GM23338 (cell line): ENCODE results near the gene PIK3C2B. TPM values are rescaled to one million over a fixed set of nuclear protein-coding genes. Genes with fewer than 3 reads are reported as not detected.

Experiments used
- ATAC-seq: fragments of 200-7000 bp; cut with Tn5 transposase; 3 replicates; pipeline ENCODE4 v1.9.1; 2020
- DNase-seq: peaks from one replicate; pipeline ENCODE4 v3.0.0-alpha.2; 2015; ENCODE audit warnings: low spot score
- H2AFZ ChIP-seq: fragments of 200-600 bp; sonication (generic); 2 replicates; pipeline ENCODE4 v1.8.0; 2016; ENCODE audit warnings: antibody characterized with exemption, mild to moderate bottlenecking, moderate library complexity
- H3F3A ChIP-seq: fragments of 200-600 bp; sonication (generic); replicated peaks from 2 replicates; pipeline ENCODE4 v1.8.0; 2017; ENCODE audit warnings: antibody characterized with exemption, mixed run types, low read depth
- H3K27ac ChIP-seq: fragments of 200-600 bp; sonication (generic); 2 replicates; pipeline ENCODE4 v1.6.1; 2016; ENCODE audit warnings: low read depth
- H3K27me3 ChIP-seq: fragments of 200-600 bp; sonication (generic); 2 replicates; pipeline ENCODE4 v1.8.0; 2016; ENCODE audit warnings: mild to moderate bottlenecking, mixed run types, moderate library complexity; ENCODE audit not compliant: insufficient read depth
- H3K36me3 ChIP-seq: fragments of 200-600 bp; sonication (generic); 2 replicates; pipeline ENCODE4 v1.8.0; 2016; ENCODE audit warnings: mild to moderate bottlenecking; ENCODE audit not compliant: insufficient read depth
- H3K4me1 ChIP-seq: fragments of 200-600 bp; sonication (generic); 2 replicates; pipeline ENCODE4 v1.8.0; 2016; ENCODE audit warnings: mild to moderate bottlenecking, moderate library complexity; ENCODE audit not compliant: insufficient read depth
- H3K4me2 ChIP-seq: fragments of 200-600 bp; sonication (generic); 2 replicates; pipeline ENCODE4 v1.7.1; 2017; ENCODE audit warnings: mixed run types
- H3K4me3 ChIP-seq: fragments of 200-600 bp; sonication (generic); 2 replicates; pipeline ENCODE4 v1.6.1; 2016; ENCODE audit warnings: mixed run types
- H3K79me2 ChIP-seq: fragments of 200-600 bp; sonication (generic); replicated peaks from 2 replicates; pipeline ENCODE4 v1.8.0; 2017; ENCODE audit warnings: mild to moderate bottlenecking; ENCODE audit not compliant: insufficient read depth
- H3K9me2 ChIP-seq: fragments of 200-600 bp; sonication (generic); 2 replicates; pipeline ENCODE4 v1.8.0; 2017; ENCODE audit not compliant: insufficient read depth
- H4K20me1 ChIP-seq: fragments of 200-600 bp; sonication (generic); replicated peaks from 2 replicates; pipeline ENCODE4 v1.8.0; 2017; ENCODE audit warnings: mild to moderate bottlenecking; ENCODE audit not compliant: insufficient read depth
- H3K27ac Mint-ChIP-seq: 2 replicates; pipeline ENCODE4 v1.8.0; 2020; ENCODE audit warnings: inconsistent platforms, mild to moderate bottlenecking, moderate library complexity, mixed read lengths
- H3K27me3 Mint-ChIP-seq: 3 replicates; pipeline ENCODE4 v1.8.0; 2022; ENCODE audit warnings: low read depth, mild to moderate bottlenecking, moderate library complexity, mixed read lengths, inconsistent platforms; ENCODE audit not compliant: insufficient read depth, poor library complexity
- H3K36me3 Mint-ChIP-seq: 3 replicates; pipeline ENCODE4 v1.8.0; 2021; ENCODE audit warnings: low read depth, mild to moderate bottlenecking, inconsistent platforms, moderate library complexity, mixed read lengths
- H3K4me1 Mint-ChIP-seq: 3 replicates; pipeline ENCODE4 v1.8.0; 2020; ENCODE audit warnings: mild to moderate bottlenecking, inconsistent platforms, mixed read lengths
- H3K4me3 Mint-ChIP-seq: 3 replicates; pipeline ENCODE4 v1.8.0; 2021; ENCODE audit warnings: moderate library complexity, mild to moderate bottlenecking, inconsistent platforms, mixed read lengths
- H3K9me3 Mint-ChIP-seq: 3 replicates; pipeline ENCODE4 v1.8.0; 2020; ENCODE audit warnings: moderate library complexity, mild to moderate bottlenecking, inconsistent platforms, mixed read lengths
- POLR2AphosphoS5 ChIP-seq: IDR thresholded peaks from 2 replicates; pipeline ENCODE4 v1.6.1; 2016; ENCODE audit warnings: antibody characterized with exemption, low read depth
- ZNF331 ChIP-seq: fragments of 250-450 bp; sonication (Bioruptor Pico); IDR thresholded peaks from 2 replicates; pipeline ENCODE4 v1.5.0; 2020; ENCODE audit warnings: low read depth, mild to moderate bottlenecking, moderate library complexity
- polyA plus RNA-seq: library from polyadenylated mRNA; unstranded; fragments of >200 nt; fragmentation: Nextera tagmentation; extraction: Ambion mirVana; gene quantifications from 2 replicates; pipeline ENCODE4 v1.2.1, GENCODE V29; 2016
- total RNA-seq: library from RNA; depleted of rRNA; stranded (reverse); fragments of >200 nt; shearing (Covaris generic); gene quantifications from 2 replicates; pipeline ENCODE4 v1.2.3, GENCODE V29; 2014
- TF ChIP-seq, protein P1 (sequence below): IDR thresholded peaks from 2 replicates; pipeline ENCODE4 v1.6.1; 2016; ENCODE audit warnings: antibody characterized with exemption
- TF ChIP-seq, protein P2 (sequence below): IDR thresholded peaks from one replicate; pipeline ENCODE4 v1.6.1; 2018; ENCODE audit warnings: antibody characterized with exemption; ENCODE audit not compliant: unreplicated experiment
- TF ChIP-seq, protein P3 (sequence below): fragments of 250-450 bp; sonication (Bioruptor Pico); IDR thresholded peaks from 2 replicates; pipeline ENCODE4 v1.5.0; 2020; ENCODE audit warnings: mild to moderate bottlenecking, moderate library complexity
- TF ChIP-seq, protein P4 (sequence below), 2 experiments: fragments of 200-600 bp in 1 of 2; sonication (generic) in 1 of 2; conservative IDR thresholded peaks; 2 replicates each; pipeline versions ENCODE4 v1.5.1 to v1.6.1; 2016 to 2017; ENCODE audit warnings: antibody characterized with exemption in 2 of 2, low read depth in 2 of 2, mild to moderate bottlenecking in 2 of 2, moderate library complexity in 1 of 2

Gene PIK3C2B
- total and polyA plus RNA-seq, 2 experiments from 2014 or later, result 4.8 to 19.0 TPM

DNA sequence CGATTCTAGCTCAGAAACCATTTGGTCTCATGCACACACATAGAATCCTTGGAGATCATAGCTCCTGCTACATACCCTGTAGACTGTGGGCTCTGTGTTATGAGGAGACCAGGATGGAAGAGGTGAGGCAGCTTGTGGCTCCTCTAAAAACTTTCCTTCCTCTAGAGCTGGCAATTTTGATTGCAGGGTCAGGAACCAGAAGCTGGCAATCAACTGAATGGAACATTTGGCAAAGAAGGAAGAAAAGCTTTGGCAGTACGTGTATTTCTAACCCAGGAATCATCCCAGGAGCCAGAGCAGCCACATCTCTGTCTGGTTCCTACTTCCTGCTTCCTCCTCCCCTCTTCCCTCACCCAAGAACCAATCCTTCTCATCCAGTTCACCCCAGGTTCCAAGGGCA, 15.7 kb downstream of the PIK3C2B start:
- H3K27me3 ChIP-seq, result no peaks in the 10 kb centered on the region
- TF ChIP-seq, protein P1, sequence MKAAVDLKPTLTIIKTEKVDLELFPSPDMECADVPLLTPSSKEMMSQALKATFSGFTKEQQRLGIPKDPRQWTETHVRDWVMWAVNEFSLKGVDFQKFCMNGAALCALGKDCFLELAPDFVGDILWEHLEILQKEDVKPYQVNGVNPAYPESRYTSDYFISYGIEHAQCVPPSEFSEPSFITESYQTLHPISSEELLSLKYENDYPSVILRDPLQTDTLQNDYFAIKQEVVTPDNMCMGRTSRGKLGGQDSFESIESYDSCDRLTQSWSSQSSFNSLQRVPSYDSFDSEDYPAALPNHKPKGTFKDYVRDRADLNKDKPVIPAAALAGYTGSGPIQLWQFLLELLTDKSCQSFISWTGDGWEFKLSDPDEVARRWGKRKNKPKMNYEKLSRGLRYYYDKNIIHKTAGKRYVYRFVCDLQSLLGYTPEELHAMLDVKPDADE, result no peak
- TF ChIP-seq, protein P2, sequence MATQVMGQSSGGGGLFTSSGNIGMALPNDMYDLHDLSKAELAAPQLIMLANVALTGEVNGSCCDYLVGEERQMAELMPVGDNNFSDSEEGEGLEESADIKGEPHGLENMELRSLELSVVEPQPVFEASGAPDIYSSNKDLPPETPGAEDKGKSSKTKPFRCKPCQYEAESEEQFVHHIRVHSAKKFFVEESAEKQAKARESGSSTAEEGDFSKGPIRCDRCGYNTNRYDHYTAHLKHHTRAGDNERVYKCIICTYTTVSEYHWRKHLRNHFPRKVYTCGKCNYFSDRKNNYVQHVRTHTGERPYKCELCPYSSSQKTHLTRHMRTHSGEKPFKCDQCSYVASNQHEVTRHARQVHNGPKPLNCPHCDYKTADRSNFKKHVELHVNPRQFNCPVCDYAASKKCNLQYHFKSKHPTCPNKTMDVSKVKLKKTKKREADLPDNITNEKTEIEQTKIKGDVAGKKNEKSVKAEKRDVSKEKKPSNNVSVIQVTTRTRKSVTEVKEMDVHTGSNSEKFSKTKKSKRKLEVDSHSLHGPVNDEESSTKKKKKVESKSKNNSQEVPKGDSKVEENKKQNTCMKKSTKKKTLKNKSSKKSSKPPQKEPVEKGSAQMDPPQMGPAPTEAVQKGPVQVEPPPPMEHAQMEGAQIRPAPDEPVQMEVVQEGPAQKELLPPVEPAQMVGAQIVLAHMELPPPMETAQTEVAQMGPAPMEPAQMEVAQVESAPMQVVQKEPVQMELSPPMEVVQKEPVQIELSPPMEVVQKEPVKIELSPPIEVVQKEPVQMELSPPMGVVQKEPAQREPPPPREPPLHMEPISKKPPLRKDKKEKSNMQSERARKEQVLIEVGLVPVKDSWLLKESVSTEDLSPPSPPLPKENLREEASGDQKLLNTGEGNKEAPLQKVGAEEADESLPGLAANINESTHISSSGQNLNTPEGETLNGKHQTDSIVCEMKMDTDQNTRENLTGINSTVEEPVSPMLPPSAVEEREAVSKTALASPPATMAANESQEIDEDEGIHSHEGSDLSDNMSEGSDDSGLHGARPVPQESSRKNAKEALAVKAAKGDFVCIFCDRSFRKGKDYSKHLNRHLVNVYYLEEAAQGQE, result no peak
- TF ChIP-seq POLR2AphosphoS5 (no peak), ZNF331 (CRISPR knock-in tag) (no peak)
- TF ChIP-seq, protein P3, sequence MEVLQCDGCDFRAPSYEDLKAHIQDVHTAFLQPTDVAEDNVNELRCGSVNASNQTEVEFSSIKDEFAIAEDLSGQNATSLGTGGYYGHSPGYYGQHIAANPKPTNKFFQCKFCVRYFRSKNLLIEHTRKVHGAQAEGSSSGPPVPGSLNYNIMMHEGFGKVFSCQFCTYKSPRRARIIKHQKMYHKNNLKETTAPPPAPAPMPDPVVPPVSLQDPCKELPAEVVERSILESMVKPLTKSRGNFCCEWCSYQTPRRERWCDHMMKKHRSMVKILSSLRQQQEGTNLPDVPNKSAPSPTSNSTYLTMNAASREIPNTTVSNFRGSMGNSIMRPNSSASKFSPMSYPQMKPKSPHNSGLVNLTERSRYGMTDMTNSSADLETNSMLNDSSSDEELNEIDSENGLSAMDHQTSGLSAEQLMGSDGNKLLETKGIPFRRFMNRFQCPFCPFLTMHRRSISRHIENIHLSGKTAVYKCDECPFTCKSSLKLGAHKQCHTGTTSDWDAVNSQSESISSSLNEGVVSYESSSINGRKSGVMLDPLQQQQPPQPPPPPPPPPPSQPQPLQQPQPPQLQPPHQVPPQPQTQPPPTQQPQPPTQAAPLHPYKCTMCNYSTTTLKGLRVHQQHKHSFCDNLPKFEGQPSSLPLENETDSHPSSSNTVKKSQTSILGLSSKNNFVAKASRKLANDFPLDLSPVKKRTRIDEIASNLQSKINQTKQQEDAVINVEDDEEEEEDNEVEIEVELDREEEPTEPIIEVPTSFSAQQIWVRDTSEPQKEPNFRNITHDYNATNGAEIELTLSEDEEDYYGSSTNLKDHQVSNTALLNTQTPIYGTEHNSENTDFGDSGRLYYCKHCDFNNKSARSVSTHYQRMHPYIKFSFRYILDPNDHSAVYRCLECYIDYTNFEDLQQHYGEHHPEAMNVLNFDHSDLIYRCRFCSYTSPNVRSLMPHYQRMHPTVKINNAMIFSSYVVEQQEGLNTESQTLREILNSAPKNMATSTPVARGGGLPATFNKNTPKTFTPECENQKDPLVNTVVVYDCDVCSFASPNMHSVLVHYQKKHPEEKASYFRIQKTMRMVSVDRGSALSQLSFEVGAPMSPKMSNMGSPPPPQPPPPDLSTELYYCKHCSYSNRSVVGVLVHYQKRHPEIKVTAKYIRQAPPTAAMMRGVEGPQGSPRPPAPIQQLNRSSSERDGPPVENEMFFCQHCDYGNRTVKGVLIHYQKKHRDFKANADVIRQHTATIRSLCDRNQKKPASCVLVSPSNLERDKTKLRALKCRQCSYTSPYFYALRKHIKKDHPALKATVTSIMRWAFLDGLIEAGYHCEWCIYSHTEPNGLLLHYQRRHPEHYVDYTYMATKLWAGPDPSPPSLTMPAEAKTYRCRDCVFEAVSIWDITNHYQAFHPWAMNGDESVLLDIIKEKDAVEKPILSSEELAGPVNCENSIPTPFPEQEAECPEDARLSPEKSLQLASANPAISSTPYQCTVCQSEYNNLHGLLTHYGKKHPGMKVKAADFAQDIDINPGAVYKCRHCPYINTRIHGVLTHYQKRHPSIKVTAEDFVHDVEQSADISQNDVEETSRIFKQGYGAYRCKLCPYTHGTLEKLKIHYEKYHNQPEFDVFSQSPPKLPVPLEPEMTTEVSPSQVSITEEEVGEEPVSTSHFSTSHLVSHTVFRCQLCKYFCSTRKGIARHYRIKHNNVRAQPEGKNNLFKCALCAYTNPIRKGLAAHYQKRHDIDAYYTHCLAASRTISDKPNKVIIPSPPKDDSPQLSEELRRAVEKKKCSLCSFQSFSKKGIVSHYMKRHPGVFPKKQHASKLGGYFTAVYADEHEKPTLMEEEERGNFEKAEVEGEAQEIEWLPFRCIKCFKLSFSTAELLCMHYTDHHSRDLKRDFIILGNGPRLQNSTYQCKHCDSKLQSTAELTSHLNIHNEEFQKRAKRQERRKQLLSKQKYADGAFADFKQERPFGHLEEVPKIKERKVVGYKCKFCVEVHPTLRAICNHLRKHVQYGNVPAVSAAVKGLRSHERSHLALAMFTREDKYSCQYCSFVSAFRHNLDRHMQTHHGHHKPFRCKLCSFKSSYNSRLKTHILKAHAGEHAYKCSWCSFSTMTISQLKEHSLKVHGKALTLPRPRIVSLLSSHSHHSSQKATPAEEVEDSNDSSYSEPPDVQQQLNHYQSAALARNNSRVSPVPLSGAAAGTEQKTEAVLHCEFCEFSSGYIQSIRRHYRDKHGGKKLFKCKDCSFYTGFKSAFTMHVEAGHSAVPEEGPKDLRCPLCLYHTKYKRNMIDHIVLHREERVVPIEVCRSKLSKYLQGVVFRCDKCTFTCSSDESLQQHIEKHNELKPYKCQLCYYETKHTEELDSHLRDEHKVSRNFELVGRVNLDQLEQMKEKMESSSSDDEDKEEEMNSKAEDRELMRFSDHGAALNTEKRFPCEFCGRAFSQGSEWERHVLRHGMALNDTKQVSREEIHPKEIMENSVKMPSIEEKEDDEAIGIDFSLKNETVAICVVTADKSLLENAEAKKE (CRISPR knock-in tag), result no peak
- TF ChIP-seq, protein P4, sequence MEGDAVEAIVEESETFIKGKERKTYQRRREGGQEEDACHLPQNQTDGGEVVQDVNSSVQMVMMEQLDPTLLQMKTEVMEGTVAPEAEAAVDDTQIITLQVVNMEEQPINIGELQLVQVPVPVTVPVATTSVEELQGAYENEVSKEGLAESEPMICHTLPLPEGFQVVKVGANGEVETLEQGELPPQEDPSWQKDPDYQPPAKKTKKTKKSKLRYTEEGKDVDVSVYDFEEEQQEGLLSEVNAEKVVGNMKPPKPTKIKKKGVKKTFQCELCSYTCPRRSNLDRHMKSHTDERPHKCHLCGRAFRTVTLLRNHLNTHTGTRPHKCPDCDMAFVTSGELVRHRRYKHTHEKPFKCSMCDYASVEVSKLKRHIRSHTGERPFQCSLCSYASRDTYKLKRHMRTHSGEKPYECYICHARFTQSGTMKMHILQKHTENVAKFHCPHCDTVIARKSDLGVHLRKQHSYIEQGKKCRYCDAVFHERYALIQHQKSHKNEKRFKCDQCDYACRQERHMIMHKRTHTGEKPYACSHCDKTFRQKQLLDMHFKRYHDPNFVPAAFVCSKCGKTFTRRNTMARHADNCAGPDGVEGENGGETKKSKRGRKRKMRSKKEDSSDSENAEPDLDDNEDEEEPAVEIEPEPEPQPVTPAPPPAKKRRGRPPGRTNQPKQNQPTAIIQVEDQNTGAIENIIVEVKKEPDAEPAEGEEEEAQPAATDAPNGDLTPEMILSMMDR (conservative IDR thresholded peaks at IDR 0.05; ENCODE audit: low read depth in 2 of 2), result no peak
- Mint-ChIP-seq H3K36me3 (no peaks in the 10 kb centered on the region; the same call in 2 of the 3 replicates), H3K27me3 (peaks cover 8% of the 10 kb centered on the region), H3K9me3 (no peaks in the 10 kb centered on the region), H3K4me3 (no peak overlapping the region), H3K4me1 (peaks cover 73% of the 10 kb centered on the region), H3K27ac (no peak overlapping the region)
- peaks cover 6% of the 10 kb centered on the region; the same call in 1 of the 2 replicates for H3F3A ChIP-seq
- no peak overlapping the region for H3K4me3 ChIP-seq
- peaks cover 5% of the 10 kb centered on the region; the same call in 1 of the 2 replicates for H4K20me1 ChIP-seq
- no peak for DNase-seq
- no peak for ATAC-seq
- no peaks in the 10 kb centered on the region; the same call in 1 of the 2 replicates for H3K9me2 ChIP-seq
- H3K79me2 ChIP-seq, result peaks cover 14% of the 10 kb centered on the region; the same call in 1 of the 2 replicates
- H3K4me1 ChIP-seq, result peaks cover 30% of the 10 kb centered on the region
- H3K27ac ChIP-seq, result no peak overlapping the region
- no peak overlapping the region for H3K4me2 ChIP-seq
- H3K36me3 ChIP-seq, result no peaks in the 10 kb centered on the region
- H2AFZ ChIP-seq, result no peak overlapping the region
